Measurements from ENCODE around the gene CATSPERE. TPM values are rescaled to one million over a fixed set of nuclear protein-coding genes. Genes with fewer than 3 reads are reported as not detected.

The CATSPERE gene
- total and polyA plus RNA-seq, 10 of the 15 experiments (the other 5 are each of a cell fraction or from before 2014, with no cell fraction given) = 0.04 to 0.24 (median 0.17) TPM; not detected in 3

GRCh38 chr1:244652623-244653438, 191.8 kb downstream of the CATSPERE start, which contains the start of gene DESI2:
TSS of gene DESI2 (plus strand) at chr1:244653126. CDS start at chr1:244653314, 188 bp downstream.
- no peaks in the 10 kb centered on the region for H3K36me3 ChIP-seq (ENCODE audit: control insufficient read depth in 2 of 2, insufficient read depth in 2 of 2, low read length in 1 of 2)
- POLR2A ChIA-PET = interaction anchor here (0.5 to 1.3 kb wide), 5 partner anchors 38 to 211 kb away, joined by 3 to 4 read pairs (median 3); partner anchors contain the start of gene HNRNPU
- DNase-seq (ENCODE audit: low read depth, low spot score) (peak; percentile 96), FAIRE-seq (peak; percentile 93), ATAC-seq (peak; percentile 95)
- no peaks in the 10 kb centered on the region for H4K20me1 ChIP-seq (ENCODE audit: control insufficient read depth, insufficient read depth)
- SMC1A ChIA-PET (ENCODE audit: uncharacterized antibody, unreplicated experiment) = interaction anchor here (0.6 to 1.2 kb wide), 7 partner anchors 18 to 389 kb away, joined by 3 to 4 read pairs (median 3); no protein-coding TSS in a partner anchor
- under 1% methylated on average over 64 of the region's 81 CpGs for WGBS (ENCODE audit: insufficient coverage, insufficient replicate concordance, low lambda C conversion rate, missing lambda C conversion rate)
- H3K9ac ChIP-seq (ENCODE audit: control insufficient read depth, insufficient read depth, low read length) = peak within 1 kb of the TSS; percentile 90
- in situ Hi-C loops (cut with MboI) (loop anchor here (5.0 kb wide), 1 partner anchor 201 kb away; the partner anchor contains the start of gene ADSS2), intact Hi-C loops (cut with micrococcal nuclease; ENCODE audit: unreplicated experiment) (loop anchor here (2.0 to 10.0 kb wide), 3 partner anchors 200 to 292 kb away; partner anchors contain the start of gene HNRNPU)
- no peaks in the 10 kb centered on the region for H3K4me1 ChIP-seq (ENCODE audit: control insufficient read depth, insufficient read depth, low read length)
- peak within 1 kb of the TSS; percentile 91 for H3K4me3 ChIP-seq
- BruUV-seq (replicated peaks) = no TSS peak
- peak within 1 kb of the TSS; percentile 91 for H3K4me2 ChIP-seq (ENCODE audit: control insufficient read depth, insufficient read depth)
- H3K9me3 ChIP-seq (replicated peaks; ENCODE audit: control insufficient read depth, insufficient read depth, low read length) = no peaks in the 10 kb centered on the region
- peak within 1 kb of the TSS; percentile 71 for H3K27ac ChIP-seq (ENCODE audit: control insufficient read depth, insufficient read depth)
- CTCF ChIA-PET = interaction anchor here (0.6 to 1.1 kb wide), 7 partner anchors 48 to 389 kb away, joined by 3 to 5 read pairs (median 3); no protein-coding TSS in a partner anchor
- RAD21 ChIA-PET (ENCODE audit: unreplicated experiment) = interaction anchor here (1.1 to 1.8 kb wide), 2 partner anchors 48 to 390 kb away, joined by 3 to 4 read pairs; no protein-coding TSS in a partner anchor
- H3K79me2 ChIP-seq (ENCODE audit: control insufficient read depth, insufficient read depth, low read length) = peaks cover 13% of the 10 kb centered on the region
- peak within 1 kb of the TSS; percentile 93 for H2AFZ ChIP-seq (ENCODE audit: control insufficient read depth, low read depth, low read length)
- H3K27me3 ChIP-seq (replicated peaks in 1 of 2; ENCODE audit: control insufficient read depth in 2 of 2, insufficient read depth in 2 of 2, low read length in 1 of 2) = no peaks in the 10 kb centered on the region; a peak in 1 of 4 replicates
- TF ChIP-seq NR2C2 (IDR thresholded peaks at IDR 0.05; ENCODE audit: borderline replicate concordance, control insufficient read depth, insufficient read length, low read depth) = no peak
- peak; percentile 73 for TF ChIP-seq NR2C1 (IDR thresholded peaks at IDR 0.05)
- TF ChIP-seq PML (IDR thresholded peaks at IDR 0.05; ENCODE audit: low read length) = peak; percentile 46; the same call in 1 of the 2 replicates
- TF ChIP-seq ZNF274 (IDR thresholded peaks at IDR 0.05; ENCODE audit: insufficient read depth, insufficient read length) = no peak
- no peak for TF ChIP-seq NFIC (IDR thresholded peaks at IDR 0.05; ENCODE audit: low read depth, low read length)
- peak; percentile 95 for TF ChIP-seq SMARCA5 (IDR thresholded peaks at IDR 0.05)
- TF ChIP-seq BCL3 (IDR thresholded peaks at IDR 0.05; ENCODE audit: borderline replicate concordance, insufficient read depth, low read depth, low read length, poor library complexity, severe bottlenecking) = no peak
- TF ChIP-seq CUX1 (IDR thresholded peaks at IDR 0.05; ENCODE audit: insufficient replicate concordance, low read depth, low read length) = no peak
- no peak for TF ChIP-seq MEF2B (IDR thresholded peaks at IDR 0.05; ENCODE audit: partially characterized antibody, poor library complexity, severe bottlenecking)
- TF ChIP-seq SMAD5 (IDR thresholded peaks at IDR 0.05; ENCODE audit: low read depth) = no peak; the same call in none of the 2 replicates
- peak; percentile 71; the same call in 1 of the 2 replicates for TF ChIP-seq CHD2 (IDR thresholded peaks at IDR 0.05; ENCODE audit: borderline replicate concordance, low read depth, low read length)
- TF ChIP-seq TARDBP (IDR thresholded peaks at IDR 0.05; ENCODE audit: borderline replicate concordance) = peak; percentile 79; the same call in 1 of the 2 replicates
- peak; percentile 80 for TF ChIP-seq ZSCAN29 (IDR thresholded peaks at IDR 0.05)

All from GM12878 (cell line).